HepG2 (cell line): ENCODE results near the gene SLC19A1. TPM values are rescaled to one million over a fixed set of nuclear protein-coding genes. Genes with fewer than 3 reads are reported as not detected.

ENCODE experiments used
- ATAC-seq: fragments of 200-7000 bp; cut with Tn5 transposase; 3 replicates; pipeline ENCODE4 v1.9.1; 2020; ENCODE audit warnings: mild to moderate bottlenecking, moderate library complexity
- BruUV-seq: library from RNA; stranded (reverse); fragments of 400-500 nt; replicated peaks from 2 replicates; lab custom pipeline; 2021; lab: Mats Ljungman, UMichigan
- CTCF ChIA-PET: fragments of 300-600 bp; formaldehyde crosslinking; extraction: SDS; loops from one replicate; lab custom pipeline; 2021; ENCODE audit warnings: low total read pairs, inconsistent platforms, low intra/inter-chr PET ratio; lab: Yijun Ruan, JAX
- POLR2A ChIA-PET: fragments of 350-600 bp; sonication (Branson Sonifier 250); formaldehyde crosslinking; loops from one replicate; lab custom pipeline; 2020; ENCODE audit warnings: antibody characterized with exemption, inconsistent platforms; lab: Yijun Ruan, JAX
- DNase-seq: peaks from one replicate; pipeline ENCODE4 v3.0.0-alpha.2; 2015; ENCODE audit warnings: low spot score
- FAIRE-seq: peaks from 3 replicates; lab custom pipeline; 2011; peaks lifted over from hg19 to GRCh38; lab: Jason Lieb, UNC
- H2AFZ ChIP-seq: one replicate; pipeline ENCODE4 v1.6.1; 2011; ENCODE audit warnings: low read length, inconsistent platforms
- H3K27ac ChIP-seq: fragments of 300-600 bp; 3 replicates; pipeline ENCODE4 v1.8.0; 2011; ENCODE audit warnings: mixed run types, mild to moderate bottlenecking, mixed read lengths, low read length, inconsistent platforms; ENCODE audit not compliant: insufficient read depth; ENCODE audit errors: extremely low read length
- H3K27me3 ChIP-seq, 2 experiments: fragments of 200-600 bp in 1 of 2; 2 replicates in 1 of 2; 3 replicates in 1 of 2; pipeline versions ENCODE4 v1.6.0 to v1.8.0; 2011; ENCODE audit warnings: low read length in 2 of 2, mild to moderate bottlenecking in 2 of 2, moderate library complexity in 2 of 2, inconsistent platforms in 1 of 2; ENCODE audit not compliant: insufficient read depth in 2 of 2, control insufficient read depth in 1 of 2
- H3K36me3 ChIP-seq, 2 experiments: fragments of 200-600 bp in 1 of 2; replicated peaks in 1 of 2; 2 replicates in 1 of 2; 3 replicates in 1 of 2; pipeline versions ENCODE4 v1.5.1 to v1.8.0; 2011; ENCODE audit warnings: low read length in 2 of 2, inconsistent platforms in 1 of 2; ENCODE audit not compliant: insufficient read depth in 2 of 2, control insufficient read depth in 1 of 2
- H3K4me1 ChIP-seq: 2 replicates; pipeline ENCODE4 v1.5.1; 2012; ENCODE audit warnings: low read length, inconsistent platforms; ENCODE audit not compliant: insufficient read depth
- H3K4me2 ChIP-seq: 2 replicates; pipeline ENCODE4 v1.6.0; 2011; ENCODE audit warnings: low read depth, low read length, inconsistent platforms
- H3K4me3 ChIP-seq, 3 experiments: fragments of 200-600 bp in 1 of 3; sonication (generic), shearing (Covaris generic) in 1 of 3; replicated peaks in 1 of 3; 2 replicates each; pipeline ENCODE4 v1.5.1; 2011 to 2016; ENCODE audit warnings: low read length in 3 of 3, inconsistent platforms in 2 of 3, low read depth in 2 of 3, mild to moderate bottlenecking in 2 of 3, control low read depth in 1 of 3, mixed read lengths in 1 of 3; ENCODE audit not compliant: insufficient read depth in 1 of 3
- H3K79me2 ChIP-seq: one replicate; pipeline ENCODE4 v1.6.1; 2011; ENCODE audit warnings: low read length, inconsistent platforms; ENCODE audit not compliant: insufficient read depth
- H3K9ac ChIP-seq: 2 replicates; pipeline ENCODE4 v1.6.0; 2011; ENCODE audit warnings: mild to moderate bottlenecking, low read depth, low read length, inconsistent platforms; ENCODE audit not compliant: insufficient read depth
- H3K9me3 ChIP-seq: 2 replicates; pipeline ENCODE4 v1.5.1; 2012; ENCODE audit warnings: mild to moderate bottlenecking, low read length
- H4K20me1 ChIP-seq: 2 replicates; pipeline ENCODE4 v1.6.0; 2011; ENCODE audit warnings: inconsistent platforms, mild to moderate bottlenecking, low read length, moderate library complexity; ENCODE audit not compliant: insufficient read depth
- E2F5 ChIP-seq: sonication (generic); formaldehyde crosslinking; conservative IDR thresholded peaks from 2 replicates; pipeline ENCODE4 v1.4.0; 2020; ENCODE audit warnings: missing genetic modification reagents
- ETV5 ChIP-seq: IDR thresholded peaks from 2 replicates; pipeline ENCODE4 v1.6.1; 2018; ENCODE audit warnings: missing biosample characterization, missing genetic modification reagents, inconsistent platforms, borderline replicate concordance
- HIVEP1 ChIP-seq: sonication (generic); formaldehyde crosslinking; IDR thresholded peaks from 2 replicates; pipeline ENCODE4 v1.4.0; 2020; ENCODE audit warnings: mild to moderate bottlenecking, missing genetic modification reagents
- HNRNPK ChIP-seq: fragments of 200-400 bp; formaldehyde crosslinking; IDR thresholded peaks from 2 replicates; pipeline ENCODE4 v1.6.1; 2018; ENCODE audit warnings: low read length, low read depth, moderate library complexity, mild to moderate bottlenecking; ENCODE audit not compliant: poor library complexity, severe bottlenecking
- REPIN1 ChIP-seq: sonication (generic); formaldehyde crosslinking; IDR thresholded peaks from 2 replicates; pipeline ENCODE4 v1.8.0; 2022; ENCODE audit warnings: missing genetic modification reagents, low read depth, mild to moderate bottlenecking, borderline replicate concordance
- TAF15 ChIP-seq: fragments of 200-400 bp; formaldehyde crosslinking; IDR thresholded peaks from one replicate; pipeline ENCODE4 v1.6.1; 2018; ENCODE audit warnings: mild to moderate bottlenecking, low read depth, low read length; ENCODE audit not compliant: poor library complexity, severe bottlenecking
- TEF ChIP-seq: sonication (generic); formaldehyde crosslinking; IDR thresholded peaks from 2 replicates; pipeline ENCODE4 v1.5.0; 2020; ENCODE audit warnings: missing genetic modification reagents
- ZFP1 ChIP-seq: IDR thresholded peaks from 2 replicates; pipeline ENCODE4 v1.6.1; 2016
- ZNF121 ChIP-seq: sonication (generic); formaldehyde crosslinking; IDR thresholded peaks from 2 replicates; pipeline ENCODE4 v1.5.0; 2020; ENCODE audit warnings: mild to moderate bottlenecking, missing genetic modification reagents
- ZNF382 ChIP-seq: sonication (generic); formaldehyde crosslinking; IDR thresholded peaks from 2 replicates; pipeline ENCODE4 v1.5.0; 2020; ENCODE audit warnings: missing genetic modification reagents, mild to moderate bottlenecking, borderline replicate concordance
- ZNF501 ChIP-seq: sonication (generic); formaldehyde crosslinking; IDR thresholded peaks from 2 replicates; pipeline ENCODE4 v1.5.1; 2020; ENCODE audit warnings: mild to moderate bottlenecking, moderate library complexity, missing genetic modification reagents
- WGBS: methylation state at CpG from one replicate; pipeline ENCODE4 v1.1.6; 2017; ENCODE audit warnings: low lambda C conversion rate; 5-methylcytosine and 5-hydroxymethylcytosine counted together
- in situ Hi-C: cut with HindIII; loops from 2 replicates; pipeline ENCODE4 v1.10.0; 2017; ENCODE audit warnings: low pct_unique_long_range_greater_than_20kb; ENCODE audit not compliant: extremely low pct_ligation_motif_present
- intact Hi-C: fragments of 100-400 bp; cut with micrococcal nuclease; formaldehyde crosslinking; loops from one replicate; pipeline ENCODE4 v1.10.0; 2022; ENCODE audit not compliant: unreplicated experiment
- polyA plus RNA-seq, 8 experiments: library from polyadenylated mRNA; depleted of rRNA in 3 of 8; stranded (reverse) in 7 of 8; unstranded in 1 of 8; fragments of >200 nt; fragmentation: Illumina TruSeq in 4 of 8; extraction: Trizol in 4 of 8; gene quantifications; 2 replicates each; pipeline versions ENCODE4 v1.2.1 to v1.2.3, GENCODE V29; 2011 to 2016; ENCODE audit warnings: low read depth in 4 of 8, missing spikeins in 1 of 8, mixed read lengths in 1 of 8; ENCODE audit not compliant: insufficient read depth in 1 of 8
- total RNA-seq, 5 experiments: library from RNA; depleted of rRNA; stranded (reverse); fragments of >200 nt; fragmentation: Illumina TruSeq; extraction: Trizol; gene quantifications; 2 replicates each; pipeline ENCODE4 v1.2.3, GENCODE V29; 2016; ENCODE audit warnings: low read depth in 1 of 5

SLC19A1 gene
- total and polyA plus RNA-seq, 2 of the 13 experiments (the other 11 are each of a cell fraction or from before 2014, with no cell fraction given): 21.8 to 23.0 TPM

DNA sequence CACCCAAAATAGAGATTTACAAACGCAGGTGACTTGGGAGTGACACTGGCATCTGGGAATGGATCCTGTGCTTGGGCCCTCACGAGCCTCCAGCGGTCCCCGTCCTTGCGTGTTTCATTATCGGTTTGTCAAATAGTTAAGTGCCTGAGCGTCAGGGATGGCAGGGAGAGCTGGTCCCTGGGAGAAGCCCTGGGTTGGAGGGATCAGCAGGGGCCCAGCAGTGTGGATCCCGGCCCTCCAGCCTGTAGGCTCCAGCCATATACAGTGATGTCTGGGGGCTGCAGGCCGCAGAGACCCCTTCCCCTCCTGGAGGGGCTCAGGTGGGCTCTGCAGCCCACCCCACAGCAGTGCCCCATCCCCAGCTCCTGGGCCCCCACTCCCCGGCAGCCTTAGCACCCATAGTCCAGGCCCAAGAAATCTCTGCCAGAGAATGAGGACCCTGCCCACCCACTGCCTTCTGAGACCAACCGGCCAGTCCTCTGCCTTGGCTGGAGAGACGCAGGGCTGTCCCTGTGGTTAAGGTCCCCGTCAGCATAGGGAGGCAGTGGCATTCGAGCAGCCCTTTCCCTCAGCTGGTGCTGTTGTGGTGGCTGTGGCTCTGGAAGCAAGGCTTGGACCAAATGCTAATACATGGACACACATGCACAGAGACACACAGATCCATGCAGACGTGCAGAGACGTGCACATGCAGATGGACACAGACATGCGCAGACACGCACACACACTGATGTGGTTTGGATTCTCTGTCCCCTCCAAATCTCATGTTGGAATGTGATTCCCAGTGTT is 2.4 kb upstream of the SLC19A1 start:
- H3K27me3 ChIP-seq: peaks cover 3 to 35% of the 10 kb centered on the region in 2 experiments; a peak in 4 of 5 replicates
- no TSS peak for BruUV-seq
- ATAC-seq (no peak), FAIRE-seq (no peak), DNase-seq (no peak)
- H3K9ac ChIP-seq: no peak overlapping the region
- no peaks in the 10 kb centered on the region for H3K36me3 ChIP-seq
- no peak overlapping the region for H3K27ac ChIP-seq
- in situ Hi-C loops: no loop called here
- POLR2A ChIA-PET: interaction anchor here (1.2 to 2.4 kb wide), 2 partner anchors 11 to 19 kb away, joined by 5 to 15 read pairs; no protein-coding TSS in a partner anchor
- no peaks in the 10 kb centered on the region for H3K9me3 ChIP-seq
- H3K79me2 ChIP-seq: peaks cover 21% of the 10 kb centered on the region
- TF ChIP-seq HNRNPK (no peak), HIVEP1 (CRISPR knock-in tag) (no peak), ZNF382 (CRISPR knock-in tag) (no peak), ZNF501 (CRISPR knock-in tag) (no peak), TAF15 (no peak), E2F5 (CRISPR knock-in tag) (no peak), ZFP1 (no peak), REPIN1 (CRISPR knock-in tag) (no peak), ETV5 (no peak), TEF (CRISPR knock-in tag) (no peak), ZNF121 (CRISPR knock-in tag) (no peak)
- peak overlapping the region; percentile 68 for H3K4me2 ChIP-seq
- intact Hi-C loops: no loop called here
- H4K20me1 ChIP-seq: no peaks in the 10 kb centered on the region
- 67% methylated on average over 10 of the region's 18 CpGs for WGBS
- H2AFZ ChIP-seq: no peak overlapping the region
- peak overlapping the region in 1 of 3 experiments; percentile 80; a peak in 2 of 6 replicates for H3K4me3 ChIP-seq
- CTCF ChIA-PET: no interaction called here
- H3K4me1 ChIP-seq: peaks cover 62% of the 10 kb centered on the region
